WTC11 (cell line): ENCODE measurements around the gene LRMDA. TPM values are rescaled to one million over a fixed set of nuclear protein-coding genes. Genes with fewer than 3 reads are reported as not detected.

ENCODE experiments used
- ATAC-seq: fragments of 200-7000 bp; cut with Tn5 transposase; 2 replicates; pipeline ENCODE4 v1.10.0; 2021; ENCODE audit warnings: mild to moderate bottlenecking, moderate library complexity
- CTCF ChIA-PET: fragments of 300-600 bp; sonication (Branson Sonifier 250); formaldehyde crosslinking; loops from one replicate; lab custom pipeline; 2021; ENCODE audit warnings: antibody characterized with exemption; lab: Charles Lee
- POLR2A ChIA-PET: fragments of 350-600 bp; sonication (Branson Sonifier 250); formaldehyde crosslinking; loops from one replicate; lab custom pipeline; 2021; ENCODE audit warnings: antibody characterized with exemption; lab: Charles Lee
- DNase-seq: peaks from one replicate; pipeline ENCODE4 v3.0.0; 2021; ENCODE audit warnings: low spot score
- H3K27ac Mint-ChIP-seq: 2 replicates; pipeline ENCODE4 v1.8.0; 2021; ENCODE audit warnings: mixed read lengths
- H3K27me3 Mint-ChIP-seq: 2 replicates; pipeline ENCODE4 v1.8.0; 2021; ENCODE audit warnings: low read depth, mild to moderate bottlenecking, moderate library complexity, mixed read lengths
- H3K36me3 Mint-ChIP-seq: 2 replicates; pipeline ENCODE4 v1.8.0; 2021; ENCODE audit warnings: mixed read lengths
- H3K4me1 Mint-ChIP-seq: 2 replicates; pipeline ENCODE4 v1.8.0; 2022; ENCODE audit warnings: mixed read lengths
- H3K4me3 Mint-ChIP-seq: 2 replicates; pipeline ENCODE4 v1.8.0; 2021; ENCODE audit warnings: mild to moderate bottlenecking, moderate library complexity, mixed read lengths
- H3K9me3 Mint-ChIP-seq: 2 replicates; pipeline ENCODE4 v1.8.0; 2021; ENCODE audit warnings: mixed read lengths
- CREM ChIP-seq: sonication (generic); formaldehyde crosslinking; IDR thresholded peaks from 2 replicates; pipeline ENCODE4 v1.8.1; 2022; ENCODE audit warnings: mild to moderate bottlenecking, missing genetic modification reagents, moderate library complexity
- E2F1 ChIP-seq: sonication (generic); formaldehyde crosslinking; IDR thresholded peaks from 2 replicates; pipeline ENCODE4 v1.8.0; 2022; ENCODE audit warnings: mild to moderate bottlenecking, missing genetic modification reagents
- E2F4 ChIP-seq: sonication (generic); formaldehyde crosslinking; IDR thresholded peaks from 2 replicates; pipeline ENCODE4 v1.8.1; 2022; ENCODE audit warnings: low read depth, mild to moderate bottlenecking, moderate library complexity, missing genetic modification reagents, borderline replicate concordance
- ELF4 ChIP-seq: sonication (generic); formaldehyde crosslinking; IDR thresholded peaks from 2 replicates; pipeline ENCODE4 v1.8.1; 2022; ENCODE audit warnings: low read depth, mild to moderate bottlenecking, moderate library complexity, missing genetic modification reagents
- ERG ChIP-seq: fragments of 250-450 bp; sonication (Bioruptor Pico); IDR thresholded peaks from 2 replicates; pipeline ENCODE4 v1.8.0; 2021; ENCODE audit warnings: mild to moderate bottlenecking
- ESRRA ChIP-seq: sonication (generic); formaldehyde crosslinking; IDR thresholded peaks from 2 replicates; pipeline ENCODE4 v1.8.1; 2022; ENCODE audit warnings: mild to moderate bottlenecking, missing genetic modification reagents, borderline replicate concordance
- FOXJ3 ChIP-seq: sonication (generic); formaldehyde crosslinking; IDR thresholded peaks from 2 replicates; pipeline ENCODE4 v1.9.0; 2021; ENCODE audit warnings: missing genetic modification reagents, mild to moderate bottlenecking, borderline replicate concordance
- FOXP4 ChIP-seq: sonication (generic); formaldehyde crosslinking; IDR thresholded peaks from 2 replicates; pipeline ENCODE4 v1.8.0; 2022; ENCODE audit warnings: mild to moderate bottlenecking, missing genetic modification reagents
- MLX ChIP-seq: sonication (generic); formaldehyde crosslinking; IDR thresholded peaks from 2 replicates; pipeline ENCODE4 v1.8.1; 2023; ENCODE audit warnings: mild to moderate bottlenecking, missing genetic modification reagents, moderate library complexity
- NFE2L1 ChIP-seq: sonication (generic); formaldehyde crosslinking; IDR thresholded peaks from 2 replicates; pipeline ENCODE4 v1.8.1; 2023; ENCODE audit warnings: missing genetic modification reagents
- NFYB ChIP-seq: sonication (generic); formaldehyde crosslinking; conservative IDR thresholded peaks from 2 replicates; pipeline ENCODE4 v1.8.0; 2022; ENCODE audit warnings: low read depth, missing genetic modification reagents
- PREB ChIP-seq: sonication (generic); formaldehyde crosslinking; IDR thresholded peaks from 2 replicates; pipeline ENCODE4 v1.8.1; 2022; ENCODE audit warnings: mild to moderate bottlenecking, missing genetic modification reagents, moderate library complexity, borderline replicate concordance
- RELA ChIP-seq: sonication (generic); formaldehyde crosslinking; IDR thresholded peaks from 2 replicates; pipeline ENCODE4 v1.8.1; 2022; ENCODE audit warnings: missing genetic modification reagents, mild to moderate bottlenecking, borderline replicate concordance
- SOX15 ChIP-seq: fragments of 250-450 bp; sonication (Bioruptor Pico); IDR thresholded peaks from 2 replicates; pipeline ENCODE4 v1.9.0; 2021; ENCODE audit warnings: mild to moderate bottlenecking
- TCF7 ChIP-seq: sonication (generic); formaldehyde crosslinking; IDR thresholded peaks from 2 replicates; pipeline ENCODE4 v1.8.0; 2022; ENCODE audit warnings: mild to moderate bottlenecking, low read depth, missing genetic modification reagents, moderate library complexity
- TEAD1 ChIP-seq: sonication (generic); formaldehyde crosslinking; IDR thresholded peaks from 2 replicates; pipeline ENCODE4 v1.8.0; 2022; ENCODE audit warnings: mild to moderate bottlenecking, missing genetic modification reagents
- ZNF138 ChIP-seq: sonication (generic); formaldehyde crosslinking; conservative IDR thresholded peaks from 2 replicates; pipeline ENCODE4 v1.8.1; 2022; ENCODE audit warnings: mild to moderate bottlenecking, moderate library complexity, missing genetic modification reagents
- ZNF219 ChIP-seq: sonication (generic); formaldehyde crosslinking; IDR thresholded peaks from 2 replicates; pipeline ENCODE4 v1.8.0; 2023; ENCODE audit warnings: missing genetic modification reagents, mild to moderate bottlenecking, borderline replicate concordance
- ZNF317 ChIP-seq: sonication (generic); formaldehyde crosslinking; IDR thresholded peaks from 2 replicates; pipeline ENCODE4 v1.8.1; 2023; ENCODE audit warnings: low read depth, mild to moderate bottlenecking, moderate library complexity, missing genetic modification reagents, borderline replicate concordance
- ZNF416 ChIP-seq: fragments of 250-450 bp; sonication (Bioruptor Pico); IDR thresholded peaks from 2 replicates; pipeline ENCODE4 v1.9.0; 2021; ENCODE audit warnings: mild to moderate bottlenecking, inconsistent platforms
- ZNF423 ChIP-seq: fragments of 250-450 bp; sonication (Bioruptor Pico); IDR thresholded peaks from 2 replicates; pipeline ENCODE4 v2.1.2; 2022; ENCODE audit warnings: mild to moderate bottlenecking, moderate library complexity
- total RNA-seq: library from RNA; stranded (reverse); gene quantifications from 3 replicates; pipeline ENCODE4 v1.2.3, GENCODE V29; 2021

Gene LRMDA
- total RNA-seq, 1 experiment from 2014 or later, result 0.92 TPM

GRCh38 chr10:76429368-76430060 is 998.1 kb downstream of the LRMDA start:
- Mint-ChIP-seq H3K9me3 (0 out of 2 replicates have a peak, but pooled peaks cover 5% of the 10 kb centered on the region), H3K4me1 (peaks cover 57% of the 10 kb centered on the region), H3K27me3 (no peaks in the 10 kb centered on the region), H3K27ac (no peak overlapping the region), H3K4me3 (no peak overlapping the region), H3K36me3 (no peaks in the 10 kb centered on the region)
- ChIA-PET CTCF (no interaction called here), POLR2A (no interaction called here)
- TF ChIP-seq ZNF423 (CRISPR knock-in tag), result 0 out of 2 replicates have a peak, but pooled peaks have one; percentile 28
- TF ChIP-seq E2F4 (CRISPR knock-in tag), result no peak
- DNase-seq, result no peak
- peak; percentile 35; the same call in 1 of the 2 replicates for ATAC-seq

- H3K27ac Mint-ChIP-seq, result no peak overlapping the region
Observed at GRCh38 chr10:76430061-76430645, 998.7 kb downstream of the LRMDA start.

More at GRCh38 chr10:76430061-76430645, 998.7 kb downstream of the LRMDA start:
- no peak overlapping the region for H3K4me3 Mint-ChIP-seq
- 0 out of 2 replicates have a peak, but pooled peaks cover 5% of the 10 kb centered on the region for H3K9me3 Mint-ChIP-seq
- CTCF ChIA-PET, result no interaction called here
- no peak for TF ChIP-seq NFYB (CRISPR knock-in tag)
- no peak for TF ChIP-seq NFE2L1 (CRISPR knock-in tag)
- TF ChIP-seq ESRRA (CRISPR knock-in tag), result no peak
- TF ChIP-seq ZNF138 (CRISPR knock-in tag), result no peak
- TF ChIP-seq ZNF317 (CRISPR knock-in tag), result no peak
- no peak for TF ChIP-seq ZNF416 (CRISPR knock-in tag)
- TF ChIP-seq CREM, result no peak
- TF ChIP-seq RELA, result no peak
- TF ChIP-seq TCF7 (CRISPR knock-in tag), result no peak
- no peak for TF ChIP-seq PREB (CRISPR knock-in tag)
- TF ChIP-seq E2F1 (CRISPR knock-in tag), result no peak
- TF ChIP-seq ERG (CRISPR knock-in tag), result no peak
- no peak for TF ChIP-seq FOXJ3 (CRISPR knock-in tag)
- no peak for TF ChIP-seq FOXP4
- no peak for TF ChIP-seq MLX (CRISPR knock-in tag)
- TF ChIP-seq TEAD1 (CRISPR knock-in tag), result no peak
- no peak for TF ChIP-seq ELF4
- TF ChIP-seq ZNF219 (CRISPR knock-in tag), result no peak
- no peak for TF ChIP-seq SOX15 (CRISPR knock-in tag)
- TF ChIP-seq, all 79 proteins: peak for 0
- H3K36me3 Mint-ChIP-seq, result no peaks in the 10 kb centered on the region
- H3K27me3 Mint-ChIP-seq, result no peaks in the 10 kb centered on the region
- POLR2A ChIA-PET, result no interaction called here
- H3K4me1 Mint-ChIP-seq, result peaks cover 57% of the 10 kb centered on the region
- DNase-seq (no peak), ATAC-seq (peak; percentile 23; the same call in 1 of the 2 replicates)
